Epithelial cell of proximal tubule (primary cell): ENCODE data around the gene ZNF836. TPM values are rescaled to one million over a fixed set of nuclear protein-coding genes. Genes with fewer than 3 reads are reported as not detected.

ENCODE experiments used
- DNase-seq: peaks from one replicate; pipeline ENCODE4 v3.0.0-alpha.2; 2011; ENCODE audit warnings: low read depth
- H3K4me3 ChIP-seq: 2 replicates; pipeline ENCODE4 v1.5.1; 2011; ENCODE audit warnings: low read depth, mild to moderate bottlenecking, low read length
- total RNA-seq: library from RNA; depleted of rRNA; stranded (reverse); fragments of >200 nt; gene quantifications from 2 replicates; pipeline ENCODE4 v1.2.3, GENCODE V29; 2015
- TF ChIP-seq, protein P1 (sequence below): conservative IDR thresholded peaks from 2 replicates; pipeline ENCODE4 v1.5.1; 2012; ENCODE audit warnings: low read depth, mild to moderate bottlenecking, low read length

The ZNF836 gene
- total RNA-seq, 1 donor from 2014 or later = 6.8 TPM

- TF ChIP-seq, protein P1, sequence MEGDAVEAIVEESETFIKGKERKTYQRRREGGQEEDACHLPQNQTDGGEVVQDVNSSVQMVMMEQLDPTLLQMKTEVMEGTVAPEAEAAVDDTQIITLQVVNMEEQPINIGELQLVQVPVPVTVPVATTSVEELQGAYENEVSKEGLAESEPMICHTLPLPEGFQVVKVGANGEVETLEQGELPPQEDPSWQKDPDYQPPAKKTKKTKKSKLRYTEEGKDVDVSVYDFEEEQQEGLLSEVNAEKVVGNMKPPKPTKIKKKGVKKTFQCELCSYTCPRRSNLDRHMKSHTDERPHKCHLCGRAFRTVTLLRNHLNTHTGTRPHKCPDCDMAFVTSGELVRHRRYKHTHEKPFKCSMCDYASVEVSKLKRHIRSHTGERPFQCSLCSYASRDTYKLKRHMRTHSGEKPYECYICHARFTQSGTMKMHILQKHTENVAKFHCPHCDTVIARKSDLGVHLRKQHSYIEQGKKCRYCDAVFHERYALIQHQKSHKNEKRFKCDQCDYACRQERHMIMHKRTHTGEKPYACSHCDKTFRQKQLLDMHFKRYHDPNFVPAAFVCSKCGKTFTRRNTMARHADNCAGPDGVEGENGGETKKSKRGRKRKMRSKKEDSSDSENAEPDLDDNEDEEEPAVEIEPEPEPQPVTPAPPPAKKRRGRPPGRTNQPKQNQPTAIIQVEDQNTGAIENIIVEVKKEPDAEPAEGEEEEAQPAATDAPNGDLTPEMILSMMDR = no peak
- DNase-seq = no peak
- H3K4me3 ChIP-seq = peak overlapping the region; percentile 63
These were observed 17.7 kb upstream of the ZNF836 start for GRCh38 chr19:52188822-52189734.

DNA sequence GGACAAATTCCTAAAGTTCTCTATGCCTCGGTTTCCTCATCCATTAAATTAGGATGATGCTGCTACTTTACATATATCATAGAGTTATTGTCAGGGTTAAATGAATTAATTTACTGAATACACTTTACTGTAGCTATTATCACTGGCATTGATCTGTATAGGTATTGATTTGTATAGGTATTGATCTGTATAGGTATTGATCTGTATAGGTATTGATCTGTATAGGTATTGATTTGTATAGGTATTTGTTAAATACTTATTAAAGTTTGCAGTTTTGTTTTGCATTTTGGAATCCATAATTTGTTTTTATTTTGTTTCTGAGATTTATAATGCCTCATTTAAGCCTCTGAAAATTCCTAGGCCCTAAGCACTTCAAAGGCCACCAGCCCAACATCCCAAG, 16.0 kb upstream of the ZNF836 start:
- no peak for DNase-seq
- H3K4me3 ChIP-seq = no peak overlapping the region
- TF ChIP-seq, protein P1 = no peak

DNA sequence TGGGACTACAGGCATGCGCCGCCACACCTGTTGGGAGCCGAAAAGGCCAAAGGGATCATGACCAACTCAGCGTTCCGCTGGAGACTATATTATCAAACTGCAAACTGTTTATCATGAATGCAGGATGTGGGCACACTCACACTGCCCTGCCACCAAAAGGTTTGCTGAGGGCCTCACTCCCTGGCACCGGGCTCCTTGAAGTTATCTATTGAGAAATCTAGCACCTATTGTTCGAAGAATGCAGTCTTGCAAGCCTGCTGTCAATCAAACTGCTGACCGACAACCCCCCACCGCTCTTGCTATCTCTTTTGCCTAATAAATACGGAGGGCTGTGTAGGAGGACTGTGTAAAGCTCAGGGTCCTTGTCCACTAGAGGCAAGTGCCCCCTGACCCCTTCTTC, 5.2 kb upstream of the ZNF836 start:
- H3K4me3 ChIP-seq = no peak overlapping the region
- DNase-seq = no peak
- TF ChIP-seq, protein P1 = no peak

DNA sequence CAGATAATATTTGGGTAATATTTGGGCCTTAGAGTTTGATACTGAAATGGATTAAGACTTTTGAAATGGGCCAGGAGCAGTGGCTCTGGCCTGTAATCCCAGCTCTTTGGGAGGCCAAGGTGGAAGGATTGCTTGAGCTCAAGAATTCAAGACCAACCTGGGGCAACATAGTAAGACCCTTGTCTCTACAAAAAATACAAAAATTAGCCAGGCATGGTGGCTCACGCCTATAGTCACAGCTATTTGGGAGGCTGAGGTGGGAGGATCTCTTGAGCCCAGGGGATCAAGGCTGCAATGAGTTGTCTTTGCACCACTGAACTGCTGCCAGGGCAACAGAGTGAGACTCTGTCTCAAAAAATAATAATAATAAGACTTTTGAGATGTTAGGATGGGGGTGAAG, 926 bp upstream of the ZNF836 start:
- TF ChIP-seq, protein P1 = no peak
- peak overlapping the region; percentile 99 for H3K4me3 ChIP-seq
- no peak for DNase-seq

DNA sequence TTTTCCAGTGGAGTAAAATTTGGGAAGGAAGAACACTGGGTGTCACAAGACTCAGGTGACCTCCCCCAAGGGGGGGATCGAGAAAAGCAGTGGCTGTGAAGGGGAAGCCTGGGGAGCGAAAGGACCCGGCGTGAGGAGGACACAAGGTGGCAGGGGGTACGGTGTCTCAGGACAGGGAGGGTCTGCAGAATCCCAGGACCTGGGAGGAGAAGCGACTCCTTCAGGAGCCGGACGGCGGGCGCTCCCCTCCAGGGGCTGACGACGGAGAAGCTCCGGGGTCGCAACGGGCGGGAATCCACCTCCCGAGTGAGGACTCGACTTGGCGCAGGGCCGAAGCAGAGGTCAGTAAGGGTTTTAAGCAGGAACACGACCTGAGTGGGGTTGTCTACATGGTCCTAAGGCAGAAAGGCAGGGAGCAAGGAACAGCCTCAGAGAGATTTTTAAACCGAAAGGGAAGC, 529 bp downstream of the ZNF836 start:
- peak overlapping the region; percentile 99 for H3K4me3 ChIP-seq
- no peak for DNase-seq
- TF ChIP-seq, protein P1 = no peak

- peak overlapping the region; percentile 99 for H3K4me3 ChIP-seq
- TF ChIP-seq, protein P1 = no peak
- no peak for DNase-seq
These were observed 1.1 kb downstream of the ZNF836 start for GRCh38 chr19:52170304-52170703.
